ENCODE results near the gene C16orf54.
"Not testable (repeated sequence)": the region's sequence is repeated elsewhere in the genome, so short reads cannot be mapped to it uniquely, and the experiment has no call there.

DNA sequence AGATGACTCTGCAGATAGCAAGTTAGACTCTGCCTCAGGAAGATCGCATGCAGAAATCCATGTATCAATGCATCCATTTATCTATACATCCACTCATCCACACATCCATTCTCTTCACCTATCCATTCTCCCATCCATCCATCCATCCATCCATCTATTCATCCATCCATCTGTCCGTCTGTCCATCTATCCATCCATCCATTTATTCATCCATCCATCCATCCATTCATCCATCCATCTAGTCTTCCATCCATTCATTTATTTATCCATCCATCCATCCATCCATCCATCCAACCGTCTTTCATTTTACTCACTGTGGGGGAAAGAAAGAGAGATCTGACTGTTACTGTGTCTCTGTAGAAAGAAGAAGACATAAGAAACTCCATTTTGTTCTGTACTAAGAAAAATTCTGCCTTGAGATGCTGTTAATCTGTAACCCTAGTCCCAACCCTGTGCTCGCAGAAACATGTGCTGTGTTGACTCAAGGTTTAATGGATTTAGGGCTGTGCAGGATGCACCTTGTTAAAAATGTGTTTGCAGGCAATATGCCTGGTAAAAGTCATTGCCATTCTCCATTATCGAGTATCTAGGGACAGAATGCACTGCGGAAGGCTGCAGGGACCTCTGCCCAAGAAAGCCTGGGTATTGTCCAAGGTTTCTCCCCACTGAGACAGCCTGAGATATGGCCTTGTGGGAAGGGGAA lies 5.7 kb downstream of the C16orf54 start:
- TF ChIP-seq POLR2A (IDR thresholded peaks at IDR 0.05; ENCODE audit: borderline replicate concordance, extremely low read depth, insufficient read depth, insufficient read length); EZH2 (IDR thresholded peaks at IDR 0.05); JUND (IDR thresholded peaks at IDR 0.05); EZH2phosphoT487 (IDR thresholded peaks at IDR 0.05; ENCODE audit: borderline replicate concordance); POLR2AphosphoS5 (IDR thresholded peaks at IDR 0.05; ENCODE audit: low read depth, low read length); RAD21 (IDR thresholded peaks at IDR 0.05; ENCODE audit: low read depth): not testable (repeated sequence)
- TF ChIP-seq, protein P1, sequence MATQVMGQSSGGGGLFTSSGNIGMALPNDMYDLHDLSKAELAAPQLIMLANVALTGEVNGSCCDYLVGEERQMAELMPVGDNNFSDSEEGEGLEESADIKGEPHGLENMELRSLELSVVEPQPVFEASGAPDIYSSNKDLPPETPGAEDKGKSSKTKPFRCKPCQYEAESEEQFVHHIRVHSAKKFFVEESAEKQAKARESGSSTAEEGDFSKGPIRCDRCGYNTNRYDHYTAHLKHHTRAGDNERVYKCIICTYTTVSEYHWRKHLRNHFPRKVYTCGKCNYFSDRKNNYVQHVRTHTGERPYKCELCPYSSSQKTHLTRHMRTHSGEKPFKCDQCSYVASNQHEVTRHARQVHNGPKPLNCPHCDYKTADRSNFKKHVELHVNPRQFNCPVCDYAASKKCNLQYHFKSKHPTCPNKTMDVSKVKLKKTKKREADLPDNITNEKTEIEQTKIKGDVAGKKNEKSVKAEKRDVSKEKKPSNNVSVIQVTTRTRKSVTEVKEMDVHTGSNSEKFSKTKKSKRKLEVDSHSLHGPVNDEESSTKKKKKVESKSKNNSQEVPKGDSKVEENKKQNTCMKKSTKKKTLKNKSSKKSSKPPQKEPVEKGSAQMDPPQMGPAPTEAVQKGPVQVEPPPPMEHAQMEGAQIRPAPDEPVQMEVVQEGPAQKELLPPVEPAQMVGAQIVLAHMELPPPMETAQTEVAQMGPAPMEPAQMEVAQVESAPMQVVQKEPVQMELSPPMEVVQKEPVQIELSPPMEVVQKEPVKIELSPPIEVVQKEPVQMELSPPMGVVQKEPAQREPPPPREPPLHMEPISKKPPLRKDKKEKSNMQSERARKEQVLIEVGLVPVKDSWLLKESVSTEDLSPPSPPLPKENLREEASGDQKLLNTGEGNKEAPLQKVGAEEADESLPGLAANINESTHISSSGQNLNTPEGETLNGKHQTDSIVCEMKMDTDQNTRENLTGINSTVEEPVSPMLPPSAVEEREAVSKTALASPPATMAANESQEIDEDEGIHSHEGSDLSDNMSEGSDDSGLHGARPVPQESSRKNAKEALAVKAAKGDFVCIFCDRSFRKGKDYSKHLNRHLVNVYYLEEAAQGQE (IDR thresholded peaks at IDR 0.05; ENCODE audit: low read depth) = not testable (repeated sequence)
- TF ChIP-seq, protein P2, sequence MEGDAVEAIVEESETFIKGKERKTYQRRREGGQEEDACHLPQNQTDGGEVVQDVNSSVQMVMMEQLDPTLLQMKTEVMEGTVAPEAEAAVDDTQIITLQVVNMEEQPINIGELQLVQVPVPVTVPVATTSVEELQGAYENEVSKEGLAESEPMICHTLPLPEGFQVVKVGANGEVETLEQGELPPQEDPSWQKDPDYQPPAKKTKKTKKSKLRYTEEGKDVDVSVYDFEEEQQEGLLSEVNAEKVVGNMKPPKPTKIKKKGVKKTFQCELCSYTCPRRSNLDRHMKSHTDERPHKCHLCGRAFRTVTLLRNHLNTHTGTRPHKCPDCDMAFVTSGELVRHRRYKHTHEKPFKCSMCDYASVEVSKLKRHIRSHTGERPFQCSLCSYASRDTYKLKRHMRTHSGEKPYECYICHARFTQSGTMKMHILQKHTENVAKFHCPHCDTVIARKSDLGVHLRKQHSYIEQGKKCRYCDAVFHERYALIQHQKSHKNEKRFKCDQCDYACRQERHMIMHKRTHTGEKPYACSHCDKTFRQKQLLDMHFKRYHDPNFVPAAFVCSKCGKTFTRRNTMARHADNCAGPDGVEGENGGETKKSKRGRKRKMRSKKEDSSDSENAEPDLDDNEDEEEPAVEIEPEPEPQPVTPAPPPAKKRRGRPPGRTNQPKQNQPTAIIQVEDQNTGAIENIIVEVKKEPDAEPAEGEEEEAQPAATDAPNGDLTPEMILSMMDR (IDR thresholded peaks at IDR 0.05 in 2 of 3, conservative IDR thresholded peaks at IDR 0.05 in 1 of 3; ENCODE audit: borderline replicate concordance in 1 of 3, insufficient read depth in 1 of 3, low read depth in 2 of 3, low read length in 2 of 3) = not testable (repeated sequence)
